Stimulated activated CD4-positive, alpha-beta T cell treated with anti-CD3 and anti-CD28 coated beads, TNF-alpha, amount 100 ng/mL, for 1 hour (primary cell): ENCODE measurements around the gene ASMTL.
"Not testable (repeated sequence)": the region's sequence is repeated elsewhere in the genome, so short reads cannot be mapped to it uniquely, and the experiment has no call there.

Experiments
- DNase-seq, 3 donors: peaks; one replicate each; pipeline ENCODE4 v3.0.0-alpha.2; 2020; ENCODE audit warnings: low read depth in 3 of 3, low spot score in 1 of 3

The ASMTL gene

GRCh38 chrX:1483843-1484637, 31.3 kb upstream of the ASMTL start:
- no peak for DNase-seq

GRCh38 chrX:1482530-1482928, 29.8 kb upstream of the ASMTL start:
- DNase-seq, result not testable (repeated sequence)

GRCh38 chrX:1481636-1482529, 29.2 kb upstream of the ASMTL start:
- DNase-seq, result peak; percentile 40 to 46 (median 43)

GRCh38 chrX:1480082-1480785, 27.5 kb upstream of the ASMTL start:
- DNase-seq, result no peak

GRCh38 chrX:1477801-1478458, 25.2 kb upstream of the ASMTL start:
- DNase-seq, result no peak

- DNase-seq, result no peak
These were observed 24.5 kb upstream of the ASMTL start for GRCh38 chrX:1477229-1477628.

- no peak for DNase-seq
These were observed 24.0 kb upstream of the ASMTL start for GRCh38 chrX:1476682-1477081.

- no peak for DNase-seq
These were observed 23.2 kb upstream of the ASMTL start for GRCh38 chrX:1475881-1476280.

- DNase-seq, result no peak
These were observed 22.8 kb upstream of the ASMTL start for GRCh38 chrX:1475481-1475880.

GRCh38 chrX:1474593-1474992, 21.9 kb upstream of the ASMTL start:
- not testable (repeated sequence) for DNase-seq

GRCh38 chrX:1472975-1473374, 20.3 kb upstream of the ASMTL start:
- no peak for DNase-seq

GRCh38 chrX:1468250-1468772, 15.6 kb upstream of the ASMTL start:
- DNase-seq, result peak in 2 of 3 donors; percentile 49 to 51

- no peak for DNase-seq
These were observed 14.4 kb upstream of the ASMTL start for GRCh38 chrX:1466971-1467561.

GRCh38 chrX:1466232-1466661, 13.5 kb upstream of the ASMTL start:
- DNase-seq, result no peak

- no peak for DNase-seq
These were observed 12.8 kb upstream of the ASMTL start for GRCh38 chrX:1465286-1466231.

- no peak for DNase-seq
These were observed 12.2 kb upstream of the ASMTL start for GRCh38 chrX:1464971-1465285.

GRCh38 chrX:1464041-1464970, 11.6 kb upstream of the ASMTL start:
- no peak for DNase-seq

GRCh38 chrX:1463581-1463980, 10.9 kb upstream of the ASMTL start:
- DNase-seq, result no peak
